Measurements from ENCODE around the gene SORCS3. TPM values are rescaled to one million over a fixed set of nuclear protein-coding genes. Genes with fewer than 3 reads are reported as not detected.

Gene SORCS3
- polyA plus RNA-seq, 1 donor (not counting 4 experiments of a cell fraction or from before 2014, with no cell fraction given): not detected

GRCh38 chr10:105206616-105207015, 565.5 kb downstream of the SORCS3 start:
- H3K27me3 ChIP-seq (ENCODE audit: control insufficient read depth, extremely low read depth, insufficient read depth, low read length): no peaks in the 10 kb centered on the region
- H2AFZ ChIP-seq (ENCODE audit: control insufficient read depth, low read length): no peak overlapping the region
- no peak overlapping the region for H3K4me3 ChIP-seq (ENCODE audit: control insufficient read depth in 2 of 3, extremely low read depth in 1 of 3, insufficient read depth in 2 of 3, low read depth in 1 of 3, low read length in 3 of 3)
- no peaks in the 10 kb centered on the region for H3K79me2 ChIP-seq (ENCODE audit: control insufficient read depth, insufficient read depth, low read length)
- H3K4me1 ChIP-seq (ENCODE audit: control insufficient read depth, extremely low read depth, insufficient read depth, low read length): no peaks in the 10 kb centered on the region
- no peak for DNase-seq (ENCODE audit: low read depth, low spot score)
- H3K9me1 ChIP-seq (ENCODE audit: control insufficient read depth, extremely low read depth, insufficient read depth, low read length): no peaks in the 10 kb centered on the region
- no peaks in the 10 kb centered on the region for H3K9me3 ChIP-seq (ENCODE audit: control insufficient read depth, low read depth, low read length)
- no peaks in the 10 kb centered on the region for H3K36me3 ChIP-seq (ENCODE audit: control insufficient read depth in 2 of 2, extremely low read depth in 1 of 2, insufficient read depth in 2 of 2, low read length in 2 of 2)
- TF ChIP-seq CTCF (optimal IDR thresholded peaks at IDR 0.05 in 1 of 3, IDR thresholded peaks at IDR 0.05 in 1 of 3, conservative IDR thresholded peaks at IDR 0.05 in 1 of 3; ENCODE audit: extremely low read depth in 1 of 3, insufficient read depth in 2 of 3, low read length in 3 of 3) (no peak), EZH2 (IDR thresholded peaks at IDR 0.05; ENCODE audit: low read length) (no peak)
- dilution Hi-C loops (cut with MboI; ENCODE audit: extremely low pct_ligation_motif_present, low sequenced_read_pairs): no loop called here
- H3K4me2 ChIP-seq (ENCODE audit: control insufficient read depth, extremely low read depth, insufficient read depth, low read depth, low read length): no peak overlapping the region
- no peak overlapping the region for H3K9ac ChIP-seq (ENCODE audit: control insufficient read depth, extremely low read depth, insufficient read depth, low read length)
- FAIRE-seq: no peak
- no peaks in the 10 kb centered on the region for H4K20me1 ChIP-seq (ENCODE audit: control insufficient read depth, extremely low read depth, insufficient read depth, low read length)
- H3K27ac ChIP-seq (ENCODE audit: control insufficient read depth, insufficient read depth, low read length): no peak overlapping the region

DNA sequence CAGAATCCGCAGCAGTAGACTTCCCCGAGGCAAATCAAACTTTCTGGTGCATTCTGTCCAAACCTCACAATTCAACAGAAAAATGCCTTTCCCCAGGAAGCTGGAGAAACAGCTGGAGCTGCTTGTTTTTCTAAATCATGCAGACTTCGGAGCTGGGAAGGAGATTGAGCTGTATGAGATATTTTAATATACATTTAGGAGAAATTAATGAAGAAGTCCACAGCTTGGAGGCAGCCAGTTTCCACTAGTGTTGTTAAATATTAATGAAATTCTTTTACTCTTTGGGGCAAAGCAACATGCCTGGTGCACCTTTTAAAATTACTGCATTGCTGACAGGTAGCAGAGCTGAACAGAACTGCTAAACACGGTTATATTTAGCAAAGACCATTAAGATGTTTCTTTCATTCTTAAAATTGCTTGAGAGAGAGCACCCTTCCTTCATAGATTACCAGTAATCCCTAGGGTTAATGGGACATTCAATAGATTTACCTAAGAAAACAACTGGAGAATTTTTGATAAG, 566.4 kb downstream of the SORCS3 start:
- dilution Hi-C loops (cut with MboI; ENCODE audit: extremely low pct_ligation_motif_present, low sequenced_read_pairs): no loop called here
- no peaks in the 10 kb centered on the region for H3K36me3 ChIP-seq (ENCODE audit: control insufficient read depth in 2 of 2, extremely low read depth in 1 of 2, insufficient read depth in 2 of 2, low read length in 2 of 2)
- no peaks in the 10 kb centered on the region for H3K27me3 ChIP-seq (ENCODE audit: control insufficient read depth, extremely low read depth, insufficient read depth, low read length)
- no peak overlapping the region for H3K4me3 ChIP-seq (ENCODE audit: control insufficient read depth in 2 of 3, extremely low read depth in 1 of 3, insufficient read depth in 2 of 3, low read depth in 1 of 3, low read length in 3 of 3)
- no peak overlapping the region for H3K27ac ChIP-seq (ENCODE audit: control insufficient read depth, insufficient read depth, low read length)
- H3K79me2 ChIP-seq (ENCODE audit: control insufficient read depth, insufficient read depth, low read length): no peaks in the 10 kb centered on the region
- no peak overlapping the region for H3K9ac ChIP-seq (ENCODE audit: control insufficient read depth, extremely low read depth, insufficient read depth, low read length)
- H3K9me3 ChIP-seq (ENCODE audit: control insufficient read depth, low read depth, low read length): no peaks in the 10 kb centered on the region
- DNase-seq (ENCODE audit: low read depth, low spot score): no peak
- H3K4me2 ChIP-seq (ENCODE audit: control insufficient read depth, extremely low read depth, insufficient read depth, low read depth, low read length): no peak overlapping the region
- TF ChIP-seq EZH2 (IDR thresholded peaks at IDR 0.05; ENCODE audit: low read length) (no peak), CTCF (optimal IDR thresholded peaks at IDR 0.05 in 1 of 3, IDR thresholded peaks at IDR 0.05 in 1 of 3, conservative IDR thresholded peaks at IDR 0.05 in 1 of 3; ENCODE audit: extremely low read depth in 1 of 3, insufficient read depth in 2 of 3, low read length in 3 of 3) (no peak)
- no peak for FAIRE-seq
- H2AFZ ChIP-seq (ENCODE audit: control insufficient read depth, low read length): no peak overlapping the region
- no peaks in the 10 kb centered on the region for H3K9me1 ChIP-seq (ENCODE audit: control insufficient read depth, extremely low read depth, insufficient read depth, low read length)
- H3K4me1 ChIP-seq (ENCODE audit: control insufficient read depth, extremely low read depth, insufficient read depth, low read length): no peaks in the 10 kb centered on the region
- H4K20me1 ChIP-seq (ENCODE audit: control insufficient read depth, extremely low read depth, insufficient read depth, low read length): no peaks in the 10 kb centered on the region
